VCaP (cell line): ENCODE results near the gene PROKR1.

ENCODE experiments used
- H3K27ac ChIP-seq: fragments of 450-650 bp; 2 replicates; pipeline ENCODE4 v1.5.1; 2017
- CTCF ChIP-seq: fragments of 450-650 bp; conservative IDR thresholded peaks from 2 replicates; pipeline ENCODE4 v1.5.1; 2017; ENCODE audit warnings: mild to moderate bottlenecking, moderate library complexity

The PROKR1 gene

GRCh38 chr2:68689553-68690537, 46.5 kb downstream of the PROKR1 start:
- no peak overlapping the region for H3K27ac ChIP-seq
- TF ChIP-seq CTCF, result no peak

GRCh38 chr2:68690851-68691250, 47.5 kb downstream of the PROKR1 start:
- no peak for TF ChIP-seq CTCF
- no peak overlapping the region for H3K27ac ChIP-seq

- H3K27ac ChIP-seq, result no peak overlapping the region
- TF ChIP-seq CTCF, result no peak
Observed at GRCh38 chr2:68692511-68692910, 49.1 kb downstream of the PROKR1 start.

GRCh38 chr2:68693951-68694350, 50.6 kb downstream of the PROKR1 start:
- no peak overlapping the region for H3K27ac ChIP-seq
- no peak for TF ChIP-seq CTCF

GRCh38 chr2:68695971-68696370, 52.6 kb downstream of the PROKR1 start:
- no peak overlapping the region for H3K27ac ChIP-seq
- no peak for TF ChIP-seq CTCF

GRCh38 chr2:68696554-68696953, 53.2 kb downstream of the PROKR1 start:
- no peak for TF ChIP-seq CTCF
- H3K27ac ChIP-seq, result no peak overlapping the region

- no peak for TF ChIP-seq CTCF
- H3K27ac ChIP-seq, result no peak overlapping the region
Observed at GRCh38 chr2:68698567-68699377, 55.4 kb downstream of the PROKR1 start.
